ENCODE results near the gene DCLK2.

GRCh38 chr4:150072471-150072870, 5.8 kb upstream of the DCLK2 start:
- TF ChIP-seq CTCF (tag by site-specific recombination; IDR thresholded peaks at IDR 0.05): no peak
- no peak for TF ChIP-seq ZNF747 (tag by site-specific recombination; IDR thresholded peaks at IDR 0.05)
- no peak for TF ChIP-seq ZNF223 (tag by site-specific recombination; IDR thresholded peaks at IDR 0.05)
- no peak for TF ChIP-seq ZBTB49 (tag by site-specific recombination; IDR thresholded peaks at IDR 0.05; ENCODE audit: low read depth)
- no peak for TF ChIP-seq REST (tag by site-specific recombination; IDR thresholded peaks at IDR 0.05)
- TF ChIP-seq YY2 (tag by site-specific recombination; IDR thresholded peaks at IDR 0.05): no peak
